ENCODE measurements around the gene SPOCK1. TPM values are rescaled to one million over a fixed set of nuclear protein-coding genes. Genes with fewer than 3 reads are reported as not detected.

The SPOCK1 gene
- total and polyA plus RNA-seq, 2 experiments from 2014 or later: 8.2 to 10.5 TPM

DNA sequence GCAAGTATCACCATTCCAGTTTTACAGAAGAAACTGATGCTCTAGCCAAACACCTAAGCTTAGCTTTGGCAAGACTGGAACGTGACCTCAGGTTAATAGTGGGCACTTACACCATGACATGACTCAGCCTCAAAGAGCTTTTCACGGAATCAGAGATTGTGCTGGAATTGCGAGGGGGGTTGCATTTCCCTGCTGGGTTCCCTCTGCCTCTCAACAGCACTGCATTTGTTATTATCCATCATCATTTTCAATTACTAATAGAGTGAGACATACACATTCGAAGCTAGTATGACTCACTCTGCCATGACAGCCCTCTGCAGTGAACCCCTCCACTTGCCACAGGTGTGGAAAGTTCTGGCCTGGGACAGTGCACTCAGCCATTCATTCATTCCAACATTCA, 8.0 kb downstream of the SPOCK1 start:
- TF ChIP-seq, protein P1, sequence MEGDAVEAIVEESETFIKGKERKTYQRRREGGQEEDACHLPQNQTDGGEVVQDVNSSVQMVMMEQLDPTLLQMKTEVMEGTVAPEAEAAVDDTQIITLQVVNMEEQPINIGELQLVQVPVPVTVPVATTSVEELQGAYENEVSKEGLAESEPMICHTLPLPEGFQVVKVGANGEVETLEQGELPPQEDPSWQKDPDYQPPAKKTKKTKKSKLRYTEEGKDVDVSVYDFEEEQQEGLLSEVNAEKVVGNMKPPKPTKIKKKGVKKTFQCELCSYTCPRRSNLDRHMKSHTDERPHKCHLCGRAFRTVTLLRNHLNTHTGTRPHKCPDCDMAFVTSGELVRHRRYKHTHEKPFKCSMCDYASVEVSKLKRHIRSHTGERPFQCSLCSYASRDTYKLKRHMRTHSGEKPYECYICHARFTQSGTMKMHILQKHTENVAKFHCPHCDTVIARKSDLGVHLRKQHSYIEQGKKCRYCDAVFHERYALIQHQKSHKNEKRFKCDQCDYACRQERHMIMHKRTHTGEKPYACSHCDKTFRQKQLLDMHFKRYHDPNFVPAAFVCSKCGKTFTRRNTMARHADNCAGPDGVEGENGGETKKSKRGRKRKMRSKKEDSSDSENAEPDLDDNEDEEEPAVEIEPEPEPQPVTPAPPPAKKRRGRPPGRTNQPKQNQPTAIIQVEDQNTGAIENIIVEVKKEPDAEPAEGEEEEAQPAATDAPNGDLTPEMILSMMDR (conservative IDR thresholded peaks at IDR 0.05; ENCODE audit: low read depth in 2 of 2): no peak
- TF ChIP-seq EZH2 (IDR thresholded peaks at IDR 0.05; ENCODE audit: low read depth, unreplicated experiment) (no peak), ZNF331 (CRISPR knock-in tag; IDR thresholded peaks at IDR 0.05; ENCODE audit: low read depth) (no peak), ZNF114 (CRISPR knock-in tag; IDR thresholded peaks at IDR 0.05) (no peak), NANOG (IDR thresholded peaks at IDR 0.05; ENCODE audit: borderline replicate concordance) (no peak), ZNF462 (CRISPR knock-in tag; IDR thresholded peaks at IDR 0.05) (no peak), REST (IDR thresholded peaks at IDR 0.05; ENCODE audit: unreplicated experiment) (no peak), EZH2phosphoT487 (IDR thresholded peaks at IDR 0.05; ENCODE audit: unreplicated experiment) (no peak), JUNB (IDR thresholded peaks at IDR 0.05; ENCODE audit: unreplicated experiment) (no peak), STAT1 (IDR thresholded peaks at IDR 0.05; ENCODE audit: unreplicated experiment) (no peak), CREB1 (CRISPR knock-in tag; IDR thresholded peaks at IDR 0.05; ENCODE audit: low read depth) (no peak)
- no peaks in the 10 kb centered on the region for H3K9me3 Mint-ChIP-seq
- DNase-seq (ENCODE audit: low spot score): no peak
- no peaks in the 10 kb centered on the region for H3F3A ChIP-seq (replicated peaks; ENCODE audit: low read depth)
- 0 out of 3 replicates have a peak, but pooled peaks cover 3% of the 10 kb centered on the region for H3K4me1 Mint-ChIP-seq
- H3K4me2 ChIP-seq: no peak overlapping the region
- H3K79me2 ChIP-seq (replicated peaks; ENCODE audit: insufficient read depth): no peaks in the 10 kb centered on the region
- no peak overlapping the region for H3K27ac ChIP-seq (ENCODE audit: low read depth)
- H3K27me3 ChIP-seq (ENCODE audit: insufficient read depth): peaks cover 3% of the 10 kb centered on the region
- H3K27ac Mint-ChIP-seq: no peak overlapping the region; the same call in 1 of the 2 replicates
- H3K4me3 ChIP-seq: no peak overlapping the region
- no peaks in the 10 kb centered on the region for H4K20me1 ChIP-seq (replicated peaks; ENCODE audit: insufficient read depth)
- H3K27me3 Mint-ChIP-seq (ENCODE audit: insufficient read depth, low read depth, poor library complexity): no peaks in the 10 kb centered on the region
- no peak for ATAC-seq
- H3K4me1 ChIP-seq (ENCODE audit: insufficient read depth): no peaks in the 10 kb centered on the region
- H3K4me3 Mint-ChIP-seq: no peak overlapping the region
- no peak overlapping the region for H2AFZ ChIP-seq
- H3K36me3 Mint-ChIP-seq (ENCODE audit: low read depth): no peaks in the 10 kb centered on the region
- H3K9me2 ChIP-seq (ENCODE audit: insufficient read depth): no peaks in the 10 kb centered on the region
- H3K36me3 ChIP-seq (ENCODE audit: insufficient read depth): no peaks in the 10 kb centered on the region

Data from GM23338 (cell line).